Keratinocyte (primary cell): ENCODE data around the gene DMGDH.

Experiments
- EZH2 ChIP-seq: IDR thresholded peaks from one replicate; pipeline ENCODE4 v1.6.1; 2012; ENCODE audit warnings: inconsistent platforms, mild to moderate bottlenecking, low read length, moderate library complexity
- TF ChIP-seq, protein P1 (sequence below), 3 experiments: IDR thresholded peaks in 1 of 3; conservative IDR thresholded peaks in 1 of 3; optimal IDR thresholded peaks in 1 of 3; 2 replicates in 2 of 3; 3 replicates in 1 of 3; pipeline versions ENCODE3 to v1.5.1; 2011; ENCODE audit warnings: low read length in 3 of 3, mild to moderate bottlenecking in 3 of 3, moderate library complexity in 2 of 3, control low read depth in 1 of 3, inconsistent platforms in 1 of 3; ENCODE audit not compliant: insufficient read depth in 2 of 3; ENCODE audit errors: extremely low read depth in 1 of 3

GRCh38 chr5:78958672-78959445, 110.6 kb downstream of the DMGDH start:
- TF ChIP-seq, protein P1, sequence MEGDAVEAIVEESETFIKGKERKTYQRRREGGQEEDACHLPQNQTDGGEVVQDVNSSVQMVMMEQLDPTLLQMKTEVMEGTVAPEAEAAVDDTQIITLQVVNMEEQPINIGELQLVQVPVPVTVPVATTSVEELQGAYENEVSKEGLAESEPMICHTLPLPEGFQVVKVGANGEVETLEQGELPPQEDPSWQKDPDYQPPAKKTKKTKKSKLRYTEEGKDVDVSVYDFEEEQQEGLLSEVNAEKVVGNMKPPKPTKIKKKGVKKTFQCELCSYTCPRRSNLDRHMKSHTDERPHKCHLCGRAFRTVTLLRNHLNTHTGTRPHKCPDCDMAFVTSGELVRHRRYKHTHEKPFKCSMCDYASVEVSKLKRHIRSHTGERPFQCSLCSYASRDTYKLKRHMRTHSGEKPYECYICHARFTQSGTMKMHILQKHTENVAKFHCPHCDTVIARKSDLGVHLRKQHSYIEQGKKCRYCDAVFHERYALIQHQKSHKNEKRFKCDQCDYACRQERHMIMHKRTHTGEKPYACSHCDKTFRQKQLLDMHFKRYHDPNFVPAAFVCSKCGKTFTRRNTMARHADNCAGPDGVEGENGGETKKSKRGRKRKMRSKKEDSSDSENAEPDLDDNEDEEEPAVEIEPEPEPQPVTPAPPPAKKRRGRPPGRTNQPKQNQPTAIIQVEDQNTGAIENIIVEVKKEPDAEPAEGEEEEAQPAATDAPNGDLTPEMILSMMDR (optimal IDR thresholded peaks at IDR 0.05 in 1 of 3, IDR thresholded peaks at IDR 0.05 in 1 of 3, conservative IDR thresholded peaks at IDR 0.05 in 1 of 3; ENCODE audit: extremely low read depth in 1 of 3, insufficient read depth in 2 of 3, low read length in 3 of 3) = no peak
- no peak for TF ChIP-seq EZH2
